Activated CD4-positive, alpha-beta T cell treated with anti-CD3 and anti-CD28 coated beads, Interleukin-10, Interleukin-2, amounts not matched to agents 100 ng/mL and 50 ng/mL, durations not matched to agents 16 hours and 8 hours (primary cell): Measurements from ENCODE around the gene MEX3A.
"Not testable (repeated sequence)": the region's sequence is repeated elsewhere in the genome, so short reads cannot be mapped to it uniquely, and the experiment has no call there.

ENCODE experiments used
- DNase-seq: peaks from one replicate; pipeline ENCODE4 v3.0.0-alpha.2; 2020

MEX3A gene

DNA sequence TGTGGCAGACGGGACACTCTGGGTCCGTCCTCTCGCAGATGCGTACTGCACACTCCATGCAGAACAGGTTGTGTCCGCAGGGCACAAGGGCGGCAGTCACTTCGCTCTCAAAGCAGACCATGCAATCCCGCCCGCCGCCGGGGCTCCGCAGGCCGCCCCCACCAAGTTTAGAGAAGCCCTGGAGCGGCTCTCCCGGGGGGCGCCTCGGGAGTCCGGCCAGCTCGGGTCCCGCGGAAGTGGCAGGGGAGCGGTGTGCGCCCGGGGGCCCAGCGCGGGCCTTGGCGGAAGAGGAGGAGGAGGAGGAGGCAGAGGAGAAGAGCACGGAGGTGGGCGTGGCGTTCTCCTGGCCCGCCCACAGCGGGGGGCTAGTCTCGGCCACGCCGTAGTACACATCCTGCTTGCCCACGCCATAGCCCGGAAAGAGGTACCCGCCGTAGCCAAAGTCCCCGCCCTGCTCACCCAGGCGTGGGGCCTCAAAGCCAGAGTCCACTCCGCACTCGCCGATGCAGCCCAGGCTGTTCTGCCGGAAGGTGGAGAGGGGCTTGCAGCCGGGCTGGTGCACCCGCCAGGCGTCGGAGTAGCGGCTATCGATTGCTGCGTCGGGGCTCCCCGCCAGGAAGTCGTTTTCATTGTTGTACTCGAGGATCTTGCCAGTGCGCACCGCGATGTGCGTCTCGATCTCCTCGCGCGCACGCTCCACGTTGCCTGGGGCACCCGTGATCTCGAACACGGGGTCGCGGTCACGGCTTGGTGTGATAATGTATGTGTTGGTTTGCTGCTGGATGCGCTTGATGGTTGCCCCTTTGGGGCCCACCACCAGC, 5.4 kb downstream of the MEX3A start:
- no peak for DNase-seq

DNA sequence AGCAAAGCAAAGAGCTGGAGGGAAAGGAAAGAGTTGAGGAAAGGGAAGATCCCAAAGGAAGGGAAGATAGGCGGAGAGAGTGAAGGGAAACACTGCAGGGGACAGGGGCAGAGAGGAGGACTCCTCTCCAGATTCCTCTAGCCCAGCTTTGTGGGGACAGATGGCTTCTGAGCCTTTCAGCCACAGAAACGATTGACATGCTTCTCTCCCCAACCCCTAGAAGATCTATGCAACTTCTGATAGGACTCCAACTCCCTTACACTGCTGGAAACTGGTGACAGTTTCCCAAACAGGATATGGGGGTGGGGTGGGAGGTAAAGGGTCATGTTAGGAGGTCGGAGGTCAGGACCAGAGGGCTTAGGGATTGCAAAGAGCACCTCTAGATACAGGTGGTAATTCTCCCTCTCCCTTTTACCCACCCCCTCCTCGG, 6.5 kb downstream of the MEX3A start:
- DNase-seq: no peak

DNA sequence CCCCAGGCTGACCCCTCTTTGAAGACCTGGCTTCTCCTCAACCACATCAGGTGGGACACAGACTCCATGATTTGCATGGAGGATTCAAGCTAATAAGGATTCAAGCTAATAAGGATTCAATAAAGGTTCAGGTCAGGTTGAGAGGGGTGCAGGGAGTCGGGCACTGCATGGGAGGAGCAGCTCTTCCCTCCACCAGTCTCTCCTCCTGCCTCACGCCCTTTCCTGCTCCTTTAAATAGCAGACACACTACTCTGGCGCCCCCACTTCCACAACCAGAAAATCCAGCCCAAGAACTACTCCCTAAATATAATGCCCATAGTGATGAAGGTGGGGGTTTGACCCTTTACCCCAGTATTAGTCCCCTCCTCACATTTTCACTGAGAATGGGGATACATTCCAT, 7.1 kb downstream of the MEX3A start:
- no peak for DNase-seq

DNA sequence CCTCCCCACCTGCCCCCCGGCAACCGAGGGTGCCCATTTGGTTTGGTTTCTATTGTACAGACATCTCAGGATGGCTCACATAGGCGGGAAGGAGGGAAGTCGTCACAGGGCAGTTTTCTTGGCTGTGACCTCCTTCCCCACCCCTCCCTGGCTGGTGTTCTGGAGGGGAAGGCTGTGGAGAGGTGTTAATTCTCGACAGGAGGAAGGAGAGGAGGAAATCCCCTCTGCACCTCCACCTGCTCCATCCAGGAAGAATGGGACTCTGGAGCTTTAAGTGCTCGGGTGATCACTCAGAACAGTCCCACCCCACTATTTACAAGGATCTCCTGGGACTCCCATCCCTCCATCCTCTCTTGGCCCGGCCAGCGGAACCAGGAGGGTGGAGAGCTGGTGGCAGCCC, 7.6 kb downstream of the MEX3A start:
- DNase-seq: no peak

DNA sequence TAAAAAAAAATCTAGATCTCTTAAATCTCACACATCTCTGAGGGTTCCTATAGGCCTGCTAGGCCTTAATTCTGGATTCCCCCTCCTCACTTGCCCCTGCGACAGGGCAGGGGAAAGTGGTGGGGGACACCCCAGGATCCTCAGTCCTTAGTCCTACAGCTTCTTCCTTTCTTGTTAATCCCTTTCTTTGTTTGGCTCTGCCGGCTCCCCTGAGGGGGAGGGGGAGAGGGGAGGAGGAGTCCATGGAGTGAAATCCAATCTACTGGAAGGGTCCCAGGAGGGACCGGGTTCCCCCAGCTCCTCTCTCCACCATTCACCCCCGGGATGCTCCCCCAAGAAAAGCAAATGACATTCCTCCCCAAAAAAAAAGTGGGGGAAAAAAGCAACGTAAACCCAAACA, 8.5 kb downstream of the MEX3A start:
- DNase-seq: no peak

DNA sequence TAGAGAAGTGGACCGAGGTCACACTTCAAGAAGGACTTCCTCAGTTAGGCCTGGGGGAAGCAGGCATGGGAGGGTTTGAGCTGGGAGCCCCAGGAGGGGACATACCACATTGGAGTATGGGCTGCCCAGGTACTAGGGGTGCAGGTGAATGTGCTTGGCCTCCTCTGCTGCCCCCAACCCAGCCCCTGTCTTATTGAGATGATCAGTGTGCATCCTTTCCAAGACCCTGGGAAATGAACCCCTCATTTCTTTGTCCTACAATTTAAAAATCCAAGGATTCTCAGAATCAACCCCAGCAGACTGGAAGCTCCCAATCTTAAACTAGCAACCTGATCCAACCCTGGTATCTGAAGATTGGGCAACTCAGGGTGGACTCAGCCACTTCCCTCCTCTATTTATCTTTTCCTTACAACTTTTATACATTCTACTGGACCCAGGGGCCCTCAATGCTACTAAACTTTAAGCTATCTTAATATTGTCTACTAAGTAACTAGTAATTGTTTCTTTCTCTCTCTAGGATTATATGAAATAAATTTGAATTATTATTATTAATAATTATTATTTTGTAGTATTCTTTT, 9.1 kb downstream of the MEX3A start:
- DNase-seq: no peak

DNA sequence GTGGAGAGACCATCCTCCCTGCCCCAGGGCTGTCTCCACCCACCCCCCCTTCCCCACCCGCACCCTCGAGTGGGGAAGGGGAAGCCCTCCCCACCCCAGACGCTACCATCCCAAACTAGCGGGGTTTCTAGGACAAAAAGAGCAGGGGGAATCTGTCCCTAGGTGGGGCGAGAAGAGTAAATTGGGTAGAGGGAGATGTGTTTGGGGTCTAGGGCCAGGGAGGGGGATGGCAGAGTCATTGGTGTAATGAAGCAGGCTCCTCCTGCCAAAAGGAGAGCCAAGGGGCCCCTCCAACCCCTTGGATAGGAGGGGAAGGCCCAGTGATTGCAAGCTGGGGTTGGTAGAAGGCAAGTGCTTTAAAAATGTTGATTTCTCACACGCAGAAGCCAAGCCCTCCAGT, 10.0 kb downstream of the MEX3A start:
- no peak for DNase-seq

DNA sequence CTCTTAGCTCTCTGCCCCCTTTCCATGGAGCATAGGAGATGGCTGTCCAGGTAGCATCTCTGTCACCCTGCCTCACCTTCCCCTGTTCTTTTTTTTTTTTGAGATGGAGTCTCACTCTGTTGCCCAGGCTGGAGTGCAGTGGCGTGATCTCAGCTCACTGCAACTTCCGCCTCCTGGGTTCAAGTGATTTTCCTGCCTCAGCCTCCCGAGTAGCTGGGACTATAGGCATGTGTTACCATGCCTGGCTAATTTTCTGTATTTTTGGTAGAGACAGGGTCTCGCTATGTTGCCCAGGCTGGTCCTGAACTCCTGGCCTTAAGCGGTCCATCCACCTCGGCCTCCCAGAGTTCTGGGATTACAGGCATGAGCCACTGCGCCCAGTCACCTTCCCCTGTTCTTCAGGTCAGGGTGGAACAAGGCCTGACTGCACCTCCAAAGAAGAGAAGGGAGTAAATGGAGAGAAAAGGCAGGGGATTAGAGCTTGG, 10.9 kb downstream of the MEX3A start:
- not testable (repeated sequence) for DNase-seq

DNA sequence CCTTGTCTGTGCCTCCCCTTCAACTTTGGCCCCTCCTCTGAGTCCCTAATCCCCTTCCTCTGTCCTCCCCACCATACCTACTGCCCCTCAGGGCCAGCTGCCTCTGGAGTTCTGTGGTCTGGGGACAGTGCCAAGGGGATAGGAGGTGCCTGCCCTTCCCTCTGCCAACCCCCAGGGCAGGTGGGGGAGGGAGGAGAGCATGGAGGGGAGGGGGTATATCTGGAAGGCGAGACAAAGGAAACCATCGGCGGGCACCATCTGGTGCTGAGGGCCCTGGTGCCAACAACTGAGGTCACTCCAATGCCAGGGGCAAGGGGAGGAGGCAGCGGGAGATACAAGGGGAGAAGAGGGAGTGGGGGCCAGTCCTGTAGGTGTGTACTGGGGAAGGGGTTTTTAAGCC, 11.7 kb downstream of the MEX3A start:
- DNase-seq: no peak

DNA sequence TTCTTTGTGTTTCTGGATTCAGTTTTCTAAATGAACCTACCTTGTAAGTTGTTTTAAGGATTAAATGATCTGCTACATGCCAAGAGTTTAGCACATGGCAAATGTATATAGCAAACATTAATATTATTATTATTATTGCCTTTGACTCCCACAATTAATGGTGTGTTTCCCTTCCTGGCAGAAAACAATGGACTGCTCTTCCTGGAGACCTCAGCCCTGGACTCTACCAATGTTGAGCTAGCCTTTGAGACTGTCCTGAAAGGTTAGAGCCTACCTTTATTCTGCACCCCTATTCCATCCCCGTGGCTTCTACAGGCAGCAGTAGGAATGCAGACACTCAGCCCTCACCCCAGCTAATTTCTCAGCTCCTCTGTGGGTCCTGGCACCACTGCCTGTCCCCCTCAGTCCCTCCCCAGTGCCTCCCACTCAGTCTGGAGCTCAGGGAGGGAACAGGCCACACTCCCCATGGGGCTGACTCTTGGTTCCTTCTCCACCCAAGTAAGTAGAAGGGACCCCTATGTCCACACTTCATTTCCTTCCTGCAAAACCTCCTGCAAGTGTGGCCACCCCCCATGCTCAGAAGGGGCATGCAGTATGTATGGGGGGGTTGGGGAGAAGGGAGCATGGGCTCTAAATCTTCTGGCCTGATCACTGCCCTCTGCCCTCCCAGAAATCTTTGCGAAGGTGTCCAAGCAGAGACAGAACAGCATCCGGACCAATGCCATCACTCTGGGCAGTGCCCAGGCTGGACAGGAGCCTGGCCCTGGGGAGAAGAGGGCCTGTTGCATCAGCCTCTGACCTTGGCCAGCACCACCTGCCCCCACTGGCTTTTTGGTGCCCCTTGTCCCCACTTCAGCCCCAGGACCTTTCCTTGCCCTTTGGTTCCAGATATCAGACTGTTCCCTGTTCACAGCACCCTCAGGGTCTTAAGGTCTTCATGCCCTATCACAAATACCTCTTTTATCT, 12.5 kb downstream of the MEX3A start:
- DNase-seq: no peak

DNA sequence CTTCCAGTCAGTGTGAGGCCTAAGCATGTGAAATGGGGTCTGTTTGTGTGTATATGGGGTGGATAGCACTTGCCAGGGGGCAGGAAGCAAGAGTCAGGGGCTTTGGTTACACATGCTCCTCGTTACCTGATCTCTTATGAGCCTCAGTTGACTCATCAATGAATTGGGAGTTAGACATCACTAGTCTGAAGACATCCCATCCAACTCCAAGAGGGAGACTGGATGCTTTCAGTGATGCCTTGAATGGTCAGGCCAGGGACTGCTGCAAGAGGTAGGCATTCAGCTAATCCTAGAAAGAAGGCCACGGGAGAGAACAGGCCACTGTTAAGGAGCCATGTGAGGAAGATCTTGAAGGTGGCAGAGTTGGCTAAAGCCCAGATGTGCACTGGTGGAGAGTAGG, 15.0 kb downstream of the MEX3A start:
- DNase-seq: no peak

DNA sequence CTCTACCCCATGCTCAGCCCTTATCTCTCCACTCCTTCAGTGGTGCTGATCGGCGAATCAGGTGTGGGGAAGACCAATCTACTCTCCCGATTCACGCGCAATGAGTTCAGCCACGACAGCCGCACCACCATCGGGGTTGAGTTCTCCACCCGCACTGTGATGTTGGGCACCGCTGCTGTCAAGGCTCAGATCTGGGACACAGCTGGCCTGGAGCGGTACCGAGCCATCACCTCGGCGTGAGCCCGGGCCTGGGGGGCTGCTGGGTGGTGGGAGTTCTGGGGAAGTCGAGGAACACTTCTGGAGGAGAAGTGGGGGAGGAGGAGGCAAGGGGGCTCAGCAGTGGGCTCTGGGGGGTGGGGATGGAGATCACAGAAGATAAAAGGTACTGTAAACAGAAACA, 16.4 kb downstream of the MEX3A start:
- DNase-seq: no peak

DNA sequence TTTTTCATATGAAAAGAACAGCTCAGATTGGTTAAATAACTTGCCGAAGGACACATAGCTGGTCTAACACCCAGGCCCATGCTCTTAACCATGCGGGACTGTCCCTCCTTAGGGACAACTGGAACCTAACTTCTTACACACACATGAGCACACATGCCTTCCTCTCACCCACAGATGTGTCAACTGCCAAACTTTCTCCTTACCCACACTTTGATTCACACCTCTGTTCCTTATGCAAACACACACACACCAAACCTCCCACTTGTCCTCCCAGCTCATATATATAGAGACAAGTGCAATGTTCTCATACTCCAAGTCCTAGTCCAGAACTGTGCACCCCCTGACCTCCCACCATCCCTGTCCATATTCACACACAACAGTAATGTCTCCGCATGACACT, 17.1 kb downstream of the MEX3A start:
- peak; percentile 34 for DNase-seq

DNA sequence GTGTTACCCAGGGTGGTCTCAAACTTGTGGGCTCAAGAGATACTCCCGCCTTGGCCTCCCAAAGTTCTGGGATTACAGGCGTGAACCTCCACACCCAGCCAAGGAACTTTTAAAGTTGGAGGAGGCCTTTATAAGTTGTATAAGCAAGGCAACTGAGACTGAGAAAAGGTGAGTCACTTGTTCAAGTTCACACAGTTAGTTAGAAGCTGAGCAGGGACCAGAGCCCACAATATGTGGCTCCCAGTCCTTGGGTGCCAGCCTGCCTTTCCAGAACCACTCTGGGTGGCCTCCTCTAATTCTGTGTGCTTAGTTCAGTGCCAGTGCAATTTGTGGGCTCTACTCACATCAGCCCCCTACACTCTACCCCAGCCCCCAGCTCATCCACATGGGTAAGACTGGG, 17.6 kb downstream of the MEX3A start:
- no peak for DNase-seq

DNA sequence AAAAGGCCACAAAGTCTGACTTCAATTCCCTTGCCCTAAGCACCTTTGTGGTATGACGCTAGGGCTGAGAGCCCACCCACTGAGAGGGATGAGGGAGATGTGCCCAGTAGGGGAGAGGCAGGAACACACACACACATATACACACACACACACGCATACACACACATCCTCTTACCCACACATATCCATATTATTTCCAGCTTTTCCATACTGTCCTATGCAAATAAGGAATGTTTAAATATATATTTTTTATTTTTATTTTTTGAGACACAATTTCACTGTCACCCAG, 18.3 kb downstream of the MEX3A start:
- DNase-seq: no peak

DNA sequence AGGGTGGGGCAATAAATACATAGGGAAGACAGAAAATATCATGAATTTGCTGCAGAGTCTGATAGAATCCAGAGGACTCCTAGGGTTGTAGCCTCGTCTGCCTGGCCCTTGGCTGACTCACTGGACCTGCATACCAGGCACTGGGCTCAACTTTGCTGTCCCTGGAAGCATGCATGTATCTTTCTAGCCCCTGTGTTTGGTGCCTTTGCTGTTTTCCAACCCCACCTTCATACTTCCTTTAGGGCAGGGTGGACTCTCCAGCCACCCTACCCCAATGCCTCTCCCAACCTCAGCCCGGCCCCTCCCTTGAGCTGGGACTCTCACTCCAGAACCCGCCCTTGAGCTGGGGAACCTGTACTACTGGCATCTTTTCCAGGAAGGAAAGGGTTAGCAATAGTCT, 20.1 kb downstream of the MEX3A start:
- DNase-seq: no peak

DNA sequence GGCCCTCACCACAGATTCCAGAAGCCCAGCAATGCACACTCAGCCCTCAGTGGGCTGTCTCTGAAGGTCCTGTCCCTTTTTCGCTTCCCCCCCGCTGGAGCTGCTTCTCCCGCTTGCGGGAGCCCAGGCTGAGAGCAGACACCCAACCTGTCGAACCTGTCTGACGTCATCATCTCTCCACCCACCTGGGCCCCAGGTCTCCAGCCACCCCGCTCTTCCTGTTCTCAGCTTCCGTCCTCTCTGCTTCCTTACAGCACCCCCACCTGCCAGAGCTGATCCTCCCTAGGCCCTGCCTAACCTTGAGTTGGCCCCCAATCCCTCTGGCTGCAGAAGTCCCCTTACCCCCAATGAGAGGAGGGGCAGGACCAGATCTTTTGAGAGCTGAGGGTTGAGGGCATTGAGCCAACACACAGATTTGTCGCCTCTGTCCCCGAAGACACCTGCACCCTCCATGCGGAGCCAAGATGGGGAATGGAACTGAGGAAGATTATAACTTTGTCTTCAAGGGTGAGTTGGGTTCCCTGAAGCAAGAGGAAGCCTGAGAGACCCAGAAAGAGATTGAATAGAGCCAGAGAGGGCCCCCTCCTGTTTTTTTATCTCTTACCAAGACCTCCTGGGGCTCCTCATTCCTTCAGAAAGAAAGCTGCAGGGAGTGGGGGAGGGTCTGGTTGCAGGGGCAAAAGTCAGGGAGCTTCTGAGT, 21.2 kb downstream of the MEX3A start, which contains the start of gene RAB25:
Gene RAB25 (plus strand): TSS at position 224 of the 700 bp plus-strand sequence. CDS start 241 bp downstream, at position 465.
- no peak for DNase-seq

DNA sequence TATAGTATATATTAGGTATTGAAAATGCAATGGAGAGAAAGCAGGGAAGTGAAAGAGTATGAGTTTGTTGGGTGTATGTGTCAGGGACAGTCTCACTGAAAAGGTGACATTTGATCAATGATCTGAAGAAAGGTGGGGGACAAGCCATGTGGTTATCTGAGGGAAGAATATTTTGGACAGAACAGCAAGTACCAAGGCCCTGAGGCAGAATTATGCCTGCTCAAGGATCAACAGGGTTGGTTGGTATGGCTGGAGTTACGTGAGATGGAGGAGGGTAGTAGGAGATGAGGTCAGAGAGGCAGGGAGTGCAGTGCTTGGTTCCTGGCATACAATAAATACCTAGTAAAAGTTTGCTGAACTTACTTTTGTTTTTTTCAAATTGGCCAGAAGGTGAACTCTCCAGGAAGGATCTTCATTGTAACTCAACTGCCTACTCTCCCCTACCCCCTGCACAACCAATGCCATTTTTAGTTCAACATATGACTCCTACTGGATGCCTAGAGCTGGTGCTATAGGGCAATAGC, 25.9 kb downstream of the MEX3A start:
- DNase-seq: no peak

DNA sequence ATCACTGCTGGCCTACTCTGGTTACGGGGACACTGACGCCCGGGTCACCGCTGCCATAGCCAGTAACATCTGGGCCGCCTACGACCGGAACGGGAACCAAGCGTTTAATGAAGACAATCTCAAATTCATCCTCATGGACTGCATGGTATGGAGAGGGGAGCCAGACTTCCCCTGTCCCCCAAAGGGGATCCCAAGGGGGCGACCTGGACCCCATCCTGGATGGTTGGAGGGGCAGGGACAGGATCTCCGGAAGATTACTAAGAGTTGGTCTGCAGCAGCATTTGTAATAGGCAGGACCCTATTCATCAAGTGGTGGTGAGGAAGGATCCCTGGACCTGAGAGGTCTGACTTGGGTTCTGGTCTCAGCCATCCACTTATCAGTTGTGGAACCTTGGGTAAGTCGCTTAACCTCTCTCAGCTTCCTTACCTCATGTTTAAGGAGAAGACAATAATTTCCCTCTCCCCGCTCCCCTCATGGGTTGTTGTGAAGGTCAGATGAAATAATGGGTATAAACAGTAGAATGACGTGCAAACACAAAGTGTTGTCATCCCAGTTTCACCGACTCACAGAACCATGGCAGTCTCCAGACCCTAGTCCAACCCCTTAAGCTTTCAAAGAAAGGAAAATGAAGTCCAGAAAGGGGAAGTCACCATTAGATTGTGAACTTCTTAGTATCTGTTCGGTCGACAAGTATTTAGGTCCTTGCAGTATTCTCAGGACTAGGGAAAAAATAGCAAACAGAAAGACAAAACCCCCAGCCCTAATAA, 26.8 kb downstream of the MEX3A start:
- DNase-seq: no peak

DNA sequence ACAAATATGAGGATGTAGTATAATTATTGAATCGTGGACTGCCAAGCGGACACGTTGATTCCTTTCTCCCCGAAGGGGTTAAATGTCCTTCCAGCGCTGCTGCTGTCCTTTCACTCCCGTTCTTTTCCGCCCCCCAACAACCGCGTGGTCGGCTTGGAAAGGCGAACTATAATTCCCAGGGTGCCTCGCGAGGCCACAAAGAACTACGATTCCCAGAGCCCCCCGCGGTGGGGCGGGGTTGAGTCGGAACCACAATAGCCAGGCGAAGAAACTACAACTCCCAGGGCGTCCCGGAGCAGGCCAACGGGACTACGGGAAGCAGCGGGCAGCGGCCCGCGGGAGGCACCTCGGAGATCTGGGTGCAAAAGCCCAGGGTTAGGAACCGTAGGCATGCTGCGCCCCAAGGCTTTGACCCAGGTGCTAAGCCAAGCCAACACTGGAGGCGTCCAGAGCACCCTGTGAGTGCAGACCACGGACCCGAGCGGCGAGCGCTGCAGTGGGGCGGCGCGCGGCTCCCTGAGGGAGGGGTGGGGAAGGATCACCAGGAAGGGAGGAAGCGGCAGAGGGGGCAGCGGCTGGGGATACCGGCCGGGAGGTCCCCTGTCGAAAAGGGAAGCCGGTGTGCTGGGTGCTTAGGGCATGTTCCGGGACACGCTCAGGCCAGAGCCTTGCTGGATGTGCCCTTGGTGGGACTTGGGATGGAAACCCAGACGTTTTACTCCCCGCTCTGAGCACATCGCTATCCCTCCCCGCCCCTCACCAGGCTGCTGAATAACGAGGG, 27.6 kb downstream of the MEX3A start, which contains the start of gene LAMTOR2:
Gene LAMTOR2 (plus strand): TSS at position 283 of the 781 bp plus-strand sequence. CDS start 108 bp downstream, at position 391.
- DNase-seq: peak; percentile 98
